Measurements from ENCODE around the gene CHMP1A.
"Not testable (repeated sequence)": the region's sequence is repeated elsewhere in the genome, so short reads cannot be mapped to it uniquely, and the experiment has no call there.

CHMP1A gene

DNA sequence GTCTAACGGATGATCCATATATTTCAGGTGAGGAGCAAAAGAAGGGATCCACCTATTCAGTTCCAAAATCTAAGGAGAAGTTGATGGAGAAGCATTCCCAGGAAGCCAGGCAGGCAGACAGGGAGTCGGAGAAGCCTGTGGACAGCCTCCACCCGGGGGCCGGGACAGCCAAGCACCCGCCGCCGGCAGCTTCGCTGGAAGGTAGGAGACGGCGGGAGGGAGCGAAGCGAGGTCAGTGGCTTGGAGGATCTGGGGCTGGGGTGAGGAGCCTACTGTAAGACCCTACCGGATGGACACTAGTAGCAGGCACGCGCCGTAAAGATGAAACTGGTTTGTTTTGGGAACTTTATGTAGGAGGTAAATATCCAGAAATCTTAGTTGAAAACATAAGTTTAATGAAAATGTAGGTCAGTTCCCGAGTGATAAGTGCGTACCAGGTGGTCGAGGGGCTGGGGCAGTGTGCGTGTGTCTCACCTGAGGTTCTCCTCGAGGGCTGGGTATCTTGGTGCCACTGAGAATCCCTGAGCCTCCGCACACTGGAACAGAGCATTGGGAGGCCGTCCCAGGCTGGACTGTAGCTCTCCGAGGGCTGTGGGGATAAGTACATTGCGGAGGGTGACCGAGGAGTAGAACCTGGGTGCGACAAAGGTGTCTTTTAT, 842 bp upstream of the CHMP1A start:
- no peak for DNase-seq

DNA sequence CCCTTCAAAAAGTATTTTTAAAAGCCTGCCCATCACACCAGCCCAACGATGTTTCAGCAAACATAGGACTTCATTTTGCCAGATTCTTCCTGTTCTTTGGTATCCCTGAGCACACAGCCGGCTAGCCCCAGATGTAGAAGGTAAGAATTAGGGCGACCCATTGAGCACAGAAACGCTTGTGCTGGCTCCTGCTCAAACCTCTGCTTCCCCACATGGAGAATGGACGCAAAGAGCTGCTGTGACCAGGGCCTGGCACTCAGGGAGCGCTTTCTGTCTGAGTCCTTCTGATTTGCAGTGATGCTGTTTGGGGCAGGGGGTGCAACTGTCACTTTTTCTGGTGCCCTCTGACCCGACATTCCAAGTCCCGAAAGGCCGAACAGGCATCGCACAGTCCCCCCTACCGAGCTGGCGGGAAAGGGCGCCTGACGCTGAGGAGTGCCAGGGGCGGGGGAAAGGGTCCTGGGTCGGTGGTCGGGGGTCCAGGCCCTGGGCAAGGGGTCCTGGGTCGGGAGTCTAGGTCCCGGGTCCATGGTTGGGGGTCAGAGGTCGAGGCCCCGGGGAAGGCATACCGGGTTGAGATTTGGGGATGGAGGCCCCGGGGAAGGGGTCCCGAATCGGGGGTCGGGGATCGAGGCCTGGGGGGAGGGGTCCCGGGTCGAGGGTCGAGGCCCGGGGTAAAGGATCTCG, 930 bp downstream of the CHMP1A start:
- no peak for DNase-seq

DNA sequence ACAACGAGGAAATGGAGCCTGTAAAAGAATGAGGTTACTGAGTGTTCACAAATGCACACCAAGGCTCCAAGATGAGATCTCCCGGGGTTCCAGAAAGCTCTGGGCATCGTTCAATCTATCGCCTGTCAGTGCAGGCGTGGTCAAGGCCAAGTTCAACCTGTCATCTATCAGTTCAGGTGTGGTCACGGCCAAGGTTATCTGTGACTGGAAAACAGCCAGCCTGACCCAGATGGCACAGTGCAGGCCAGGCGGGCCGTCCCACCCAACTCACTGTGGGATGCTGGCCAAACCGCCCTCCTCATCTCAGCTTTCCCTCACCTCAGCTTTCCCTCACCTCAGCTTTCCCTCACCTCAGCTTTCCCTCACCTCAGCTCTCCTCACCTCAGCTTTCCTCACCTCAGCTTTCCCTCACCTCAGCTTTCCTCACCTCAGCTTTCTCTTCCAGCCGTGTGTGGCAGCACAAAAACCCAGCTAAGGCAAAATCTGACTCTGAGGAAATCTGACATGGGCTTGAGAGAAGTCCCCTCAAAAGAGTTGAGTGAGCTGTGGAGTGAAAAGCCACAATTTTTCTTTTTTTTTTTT, 2.4 kb downstream of the CHMP1A start:
- no peak for DNase-seq

DNA sequence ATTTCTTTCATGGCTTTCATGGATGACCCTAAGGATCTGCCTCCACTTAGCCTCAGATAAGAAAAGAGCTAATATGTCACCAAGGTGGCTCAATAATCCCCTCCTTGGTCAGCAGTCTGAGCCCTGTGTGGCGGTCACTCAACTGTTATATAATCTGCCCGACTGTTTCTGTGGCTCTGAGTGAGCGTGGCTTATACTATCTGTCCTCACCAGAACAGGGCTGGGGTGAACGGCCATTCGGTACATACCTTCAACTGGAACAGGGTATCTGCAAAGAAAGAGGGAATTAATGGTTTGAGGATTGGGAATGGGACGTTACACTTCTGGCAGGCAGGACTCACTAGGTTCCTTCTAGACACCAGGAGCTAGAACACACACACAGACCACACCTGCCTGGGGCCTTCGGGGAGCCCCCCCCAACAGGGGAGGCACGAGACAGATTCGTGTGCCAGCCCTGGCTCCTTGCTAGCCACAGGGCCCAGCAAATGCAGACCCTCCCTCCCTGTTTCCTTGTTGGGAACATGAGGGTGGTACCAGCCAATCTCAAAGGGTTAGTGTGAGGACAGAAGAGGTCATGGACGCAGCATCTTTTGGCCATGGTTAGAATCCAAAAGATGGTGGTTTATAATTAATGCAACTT, 3.7 kb downstream of the CHMP1A start:
- DNase-seq = no peak

DNA sequence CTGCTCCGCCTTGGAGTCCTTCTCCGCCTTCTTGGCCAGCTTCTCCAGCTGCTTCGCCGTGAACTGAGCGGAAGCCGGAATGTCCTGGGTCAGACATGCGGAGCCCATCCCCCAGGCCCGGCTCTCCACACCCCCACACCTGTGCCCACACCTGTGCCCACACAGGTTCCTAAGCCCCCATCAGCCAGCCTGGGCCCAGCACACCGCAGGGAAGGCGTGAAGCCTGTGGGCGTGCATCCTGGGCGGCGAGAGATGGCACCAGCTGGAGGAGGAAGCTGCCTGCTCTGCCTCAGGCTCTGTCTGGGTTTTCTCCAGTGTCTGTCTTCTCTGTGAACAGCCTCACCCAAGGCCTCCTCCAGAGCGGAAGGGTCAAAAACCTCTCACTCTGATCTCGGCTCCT, 5.9 kb downstream of the CHMP1A start:
- DNase-seq = no peak

DNA sequence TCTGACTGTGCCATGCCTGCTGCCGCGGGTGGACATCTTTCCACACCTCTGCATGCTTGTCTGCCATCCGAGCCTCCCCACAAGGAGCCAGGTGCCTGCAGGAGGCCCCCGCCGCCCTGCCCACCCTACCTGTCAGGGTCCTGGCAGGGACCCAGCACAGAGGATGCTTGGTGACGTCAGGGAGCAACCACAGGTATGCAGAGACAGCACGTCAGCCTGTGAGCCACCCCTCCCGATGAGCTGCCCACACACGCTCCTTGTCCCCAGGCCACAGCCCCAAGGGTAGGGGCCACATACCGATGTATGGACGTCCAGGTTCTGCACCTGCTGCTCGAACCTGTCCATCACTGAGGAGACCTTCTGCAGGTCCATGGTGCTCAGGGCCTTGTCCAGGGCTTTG, 10.6 kb downstream of the CHMP1A start:
- no peak for DNase-seq

DNA sequence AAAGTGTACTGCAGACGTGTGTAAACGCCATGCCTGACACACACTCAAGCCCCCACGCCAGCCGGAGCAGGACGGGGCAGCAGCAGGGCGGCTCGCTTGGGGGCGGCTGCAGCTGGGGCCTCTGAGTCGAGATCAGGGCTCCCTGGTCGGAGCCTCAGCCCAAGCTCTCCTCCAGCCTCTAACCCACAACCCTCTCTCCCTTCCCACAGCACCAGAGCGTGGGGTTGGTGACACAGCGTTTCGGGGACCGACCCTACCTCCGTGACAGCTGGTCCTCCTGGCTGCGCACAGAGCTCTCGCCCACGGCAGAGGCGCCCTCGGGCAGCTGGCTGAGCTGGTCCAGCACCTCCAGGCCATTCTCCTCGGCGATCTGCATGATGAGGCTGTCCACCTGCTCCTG, 11.2 kb downstream of the CHMP1A start:
- DNase-seq = no peak

DNA sequence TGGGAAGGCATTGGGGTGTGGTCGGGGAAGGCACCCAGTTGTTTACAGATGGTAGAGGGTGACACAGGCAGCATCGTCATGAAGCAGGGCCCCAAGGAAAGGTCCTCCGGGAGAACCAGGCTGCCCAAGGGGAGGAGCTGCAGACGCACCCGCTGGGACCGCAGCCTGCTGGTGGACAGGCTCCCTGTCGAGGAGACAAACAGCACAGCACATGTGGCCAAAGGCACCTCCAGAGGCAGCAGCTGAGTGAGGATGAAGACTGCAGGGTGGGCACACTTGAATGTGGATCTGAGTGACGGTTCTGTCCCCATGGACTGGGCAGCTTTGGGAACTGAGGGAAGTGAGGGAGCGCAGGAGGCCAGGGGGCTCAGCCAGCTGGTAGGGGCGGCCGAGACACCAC, 12.4 kb downstream of the CHMP1A start:
- DNase-seq = no peak

DNA sequence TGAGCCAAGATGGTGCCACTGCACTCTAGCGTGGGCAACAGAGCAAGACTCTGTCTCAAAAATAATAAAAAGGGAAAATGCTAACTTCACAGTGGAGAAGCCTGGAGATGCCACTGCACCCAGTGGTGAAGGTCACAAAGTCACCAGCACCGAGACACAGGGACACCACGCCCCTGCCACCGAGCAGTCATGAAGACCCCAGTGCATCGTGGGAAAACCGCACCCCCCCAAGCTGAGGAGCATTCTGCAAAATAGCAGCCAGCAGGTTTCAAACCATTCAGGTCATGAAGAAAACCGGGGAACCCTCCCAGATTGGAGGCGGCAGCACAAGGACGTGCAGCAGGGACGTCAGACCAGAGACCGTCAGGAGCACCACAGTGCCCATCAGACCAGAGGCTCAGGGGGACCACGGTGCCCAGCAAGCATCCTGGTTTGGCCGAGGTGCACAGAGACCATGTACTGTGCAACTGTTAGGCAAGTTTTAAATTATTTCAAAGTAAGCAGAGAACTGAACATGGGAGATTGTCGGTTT, 13.7 kb downstream of the CHMP1A start:
- DNase-seq = no peak

DNA sequence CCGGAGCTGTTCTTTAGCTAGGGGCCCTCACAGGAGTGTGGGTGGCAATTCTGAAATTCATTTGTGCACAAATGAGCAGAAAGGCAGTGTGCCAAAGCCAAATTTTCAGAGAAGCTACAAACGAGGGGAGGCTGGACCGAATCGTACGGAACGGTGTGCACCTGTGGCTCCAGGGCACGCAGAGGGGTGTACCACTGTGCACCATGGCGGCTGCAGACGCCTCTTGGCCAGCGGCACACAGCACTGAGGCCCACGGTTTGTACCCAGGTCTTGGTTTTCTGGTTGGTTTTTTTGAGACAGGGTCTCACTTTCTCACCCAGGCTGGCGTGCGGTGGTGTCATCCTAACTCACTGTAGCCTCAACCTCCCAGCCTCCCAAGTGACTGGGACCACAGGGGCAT, 14.9 kb downstream of the CHMP1A start:
- DNase-seq = no peak

DNA sequence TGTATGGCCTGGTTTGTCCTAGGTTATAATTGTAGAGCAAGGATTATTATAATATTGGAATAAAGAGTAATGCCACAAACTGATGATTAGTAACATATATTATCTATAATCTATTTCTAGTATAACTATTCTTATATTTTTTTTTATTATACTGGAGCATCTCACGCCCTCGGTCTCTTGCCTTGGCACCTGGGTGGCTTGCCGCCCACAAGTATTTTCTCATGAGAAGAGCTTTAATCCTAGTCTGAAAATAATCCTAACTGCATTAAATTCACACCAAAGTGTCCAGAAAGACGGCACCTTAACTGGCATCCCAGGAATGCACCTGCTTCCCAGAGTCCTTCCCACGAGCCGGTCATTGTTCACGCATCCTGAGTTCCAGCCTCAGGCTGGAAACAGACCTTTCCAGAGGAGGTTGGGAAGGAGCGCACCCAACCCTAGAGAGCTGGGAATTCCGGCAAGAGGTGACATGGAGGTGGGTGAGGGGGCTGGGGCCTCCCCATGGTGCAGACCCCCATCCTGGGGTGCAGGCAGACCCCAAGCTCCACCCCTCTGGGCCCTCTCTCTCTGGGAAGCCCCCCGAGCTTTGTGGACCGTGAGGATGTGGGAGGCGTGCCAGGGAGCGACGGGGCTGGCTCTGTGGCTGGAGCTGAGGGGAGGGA, 15.9 kb downstream of the CHMP1A start:
- DNase-seq = no peak

DNA sequence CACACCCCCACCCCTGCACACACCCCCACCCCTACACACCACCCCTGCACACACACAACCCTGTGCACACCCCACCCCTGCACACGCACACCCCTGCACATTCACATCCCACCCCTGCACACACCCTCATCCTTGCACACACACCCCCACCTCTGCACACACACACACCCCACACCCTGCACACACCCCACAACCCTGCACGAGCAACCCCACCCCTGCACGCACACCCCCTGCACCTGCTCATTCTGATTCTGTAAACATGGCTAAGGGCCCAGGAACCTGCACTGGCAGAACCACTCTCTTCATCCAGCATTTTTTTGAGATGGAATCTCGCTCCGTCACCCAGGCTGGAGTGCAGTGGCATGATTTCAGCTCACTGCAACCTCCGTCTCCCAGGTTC, 18.1 kb downstream of the CHMP1A start:
- no peak for DNase-seq

DNA sequence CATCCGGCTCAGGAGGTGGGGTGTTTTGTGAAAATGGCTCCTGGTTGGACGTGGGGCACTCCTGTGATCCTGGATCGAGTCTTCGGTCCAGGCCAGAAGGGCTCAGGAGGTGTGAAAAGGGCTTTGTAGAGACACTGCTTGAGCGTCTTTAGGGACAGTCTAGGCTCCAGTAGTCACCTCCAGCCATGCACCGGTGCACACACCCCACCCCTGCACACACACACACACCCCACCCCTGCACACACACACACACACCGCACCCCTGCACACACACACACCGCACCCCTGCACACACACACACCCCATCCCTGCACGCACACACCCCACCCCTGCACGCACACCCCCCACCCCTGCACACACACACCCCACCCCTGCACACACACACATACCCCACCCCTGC, 19.1 kb downstream of the CHMP1A start:
- no peak for DNase-seq

DNA sequence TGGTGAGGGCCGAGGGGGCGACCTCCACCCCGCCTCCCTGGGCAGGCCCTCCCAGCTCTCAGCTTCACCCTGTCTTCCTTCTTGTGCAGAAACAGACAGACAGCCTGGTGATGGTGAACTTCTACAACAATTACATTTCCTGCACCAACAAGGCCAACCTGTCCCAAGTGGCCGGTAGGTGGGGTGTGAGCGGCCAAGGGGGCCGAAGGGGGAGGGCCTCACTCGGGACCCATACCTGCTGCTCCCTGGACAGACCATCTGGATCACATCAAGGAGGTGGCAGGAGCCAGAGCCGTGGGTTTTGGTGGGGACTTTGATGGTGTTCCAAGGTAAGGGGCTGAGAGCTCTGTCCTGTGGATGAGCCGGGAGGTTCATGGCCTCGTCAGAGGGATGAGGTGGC, 20.1 kb downstream of the CHMP1A start:
- no peak for DNase-seq

DNA sequence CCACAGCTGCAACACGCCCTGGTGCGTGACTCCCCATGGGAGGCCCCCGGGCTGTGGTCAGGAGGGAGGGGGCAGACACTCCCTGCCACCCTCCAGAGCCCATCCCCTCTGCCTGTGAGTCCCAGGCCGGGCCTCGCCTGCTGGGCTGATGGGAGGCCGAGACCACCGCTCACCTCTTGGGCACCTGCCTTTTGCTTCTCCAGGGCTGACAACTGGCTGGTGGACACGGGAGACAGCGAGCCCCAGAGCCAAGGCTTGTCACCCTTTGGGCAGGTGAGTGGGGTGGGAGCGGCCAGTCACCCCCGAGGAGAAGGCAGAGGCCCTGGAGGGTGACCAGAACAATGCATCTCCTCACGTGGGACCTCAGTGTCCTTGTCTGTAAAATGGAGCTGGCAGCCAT, 20.8 kb downstream of the CHMP1A start:
- no peak for DNase-seq

DNA sequence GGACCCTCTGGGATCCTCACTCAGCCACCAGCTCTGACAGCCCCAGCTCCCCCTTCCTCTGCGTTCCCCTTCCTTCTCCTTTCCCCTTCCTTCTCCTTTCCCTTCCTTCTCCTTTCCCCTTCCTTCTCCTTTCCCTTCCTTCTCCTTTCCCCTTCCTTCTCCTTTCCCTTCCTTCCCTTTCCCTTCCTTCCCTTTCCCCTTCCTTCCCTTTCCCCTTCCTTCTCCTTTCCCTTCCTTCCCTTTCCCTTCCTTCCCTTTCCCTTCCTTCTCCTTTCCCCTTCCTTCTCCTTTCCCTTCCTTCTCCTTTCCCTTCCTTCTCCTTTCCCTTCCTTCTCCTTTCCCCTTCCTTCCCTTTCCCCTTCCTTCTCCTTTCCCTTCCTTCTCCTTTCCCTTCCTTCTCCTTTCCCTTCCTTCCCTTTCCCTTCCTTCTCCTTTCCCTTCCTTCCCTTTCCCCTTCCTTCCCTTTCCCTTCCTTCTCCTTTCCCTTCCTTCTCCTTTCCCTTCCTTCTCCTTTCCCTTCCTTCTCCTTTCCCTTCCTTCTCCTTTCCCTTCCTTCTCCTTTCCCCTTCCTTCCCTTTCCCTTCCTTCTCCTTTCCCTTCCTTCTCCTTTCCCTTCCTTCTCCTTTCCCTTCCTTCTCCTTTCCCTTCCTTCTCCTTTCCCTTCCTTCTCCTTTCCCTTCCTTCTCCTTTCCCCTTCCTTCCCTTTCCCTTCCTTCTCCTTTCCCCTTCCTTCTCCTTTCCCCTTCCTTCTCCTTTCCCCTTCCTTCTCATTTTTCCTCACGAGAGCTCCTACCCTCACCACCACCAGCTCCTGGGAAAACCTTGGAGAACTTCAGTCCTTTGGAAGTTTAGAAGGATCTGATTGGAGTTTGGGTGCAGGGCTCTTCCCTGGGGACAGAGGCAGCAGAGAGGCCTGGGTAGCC, 22.8 kb downstream of the CHMP1A start:
- not testable (repeated sequence) for DNase-seq

DNA sequence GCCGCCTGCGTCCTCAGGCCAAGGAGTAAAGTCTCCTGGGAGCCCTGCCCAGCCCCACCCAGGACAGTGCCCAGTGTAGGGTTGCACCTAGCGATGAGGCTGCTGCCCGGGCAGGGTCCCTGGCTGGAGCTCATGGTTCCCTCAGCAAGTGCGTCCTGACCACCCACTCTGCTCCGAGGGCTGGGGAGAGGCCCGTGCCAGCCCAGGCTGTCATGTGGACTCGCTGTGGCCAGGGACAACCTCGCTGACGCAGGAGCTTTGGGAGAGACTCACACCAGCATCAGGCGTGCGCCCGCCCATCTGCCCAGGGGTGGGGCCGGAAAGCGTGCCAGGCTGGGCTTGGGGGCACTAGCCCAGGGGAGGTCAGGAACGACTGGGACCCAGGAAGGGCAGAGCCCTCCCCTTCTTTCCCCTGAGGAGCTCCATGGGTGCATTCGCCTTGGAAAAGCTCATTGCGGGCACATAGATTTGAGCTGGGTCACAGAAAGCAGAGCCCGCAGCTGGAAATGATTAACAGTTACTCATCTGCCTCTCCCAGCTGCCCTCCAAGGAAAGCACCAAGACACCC, 24.4 kb downstream of the CHMP1A start:
- DNase-seq = peak; percentile 77

DNA sequence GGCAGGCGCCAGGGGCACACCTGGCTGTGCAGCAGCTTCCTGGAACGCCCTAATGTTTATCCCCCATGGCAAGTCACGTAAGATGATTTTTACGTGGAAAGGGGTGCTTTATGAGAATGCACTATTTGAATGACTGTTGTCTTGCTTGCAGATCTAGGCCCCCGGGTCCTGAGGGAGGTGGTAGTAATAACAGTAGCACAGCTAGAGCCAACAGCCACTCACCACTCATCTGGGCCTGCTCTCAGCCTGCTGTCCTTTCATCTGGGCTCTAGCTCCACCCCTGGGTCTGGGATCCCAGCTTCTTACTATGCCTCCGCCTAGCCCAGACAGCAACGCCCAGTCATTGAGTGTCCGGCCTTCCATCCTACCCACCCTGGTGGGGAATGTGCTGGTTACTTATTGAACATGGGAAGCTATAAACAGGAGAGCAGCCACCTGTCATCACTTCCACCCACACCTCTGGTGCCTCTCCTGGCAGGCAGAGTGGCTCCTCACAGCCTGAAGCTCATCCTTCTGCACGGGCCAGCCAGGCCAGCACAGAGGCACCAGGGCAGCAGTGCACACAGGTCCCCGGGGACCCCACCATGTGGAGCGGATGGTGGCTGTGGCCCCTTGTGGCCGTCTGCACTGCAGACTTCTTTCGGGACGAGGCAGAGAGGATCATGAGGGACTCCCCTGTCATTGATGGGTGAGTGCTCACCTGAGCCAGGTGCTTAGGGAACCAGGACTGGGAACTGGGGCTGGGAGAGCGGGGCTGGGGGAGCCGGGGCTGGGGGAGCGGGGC, 27.5 kb downstream of the CHMP1A start:
- DNase-seq = no peak

DNA sequence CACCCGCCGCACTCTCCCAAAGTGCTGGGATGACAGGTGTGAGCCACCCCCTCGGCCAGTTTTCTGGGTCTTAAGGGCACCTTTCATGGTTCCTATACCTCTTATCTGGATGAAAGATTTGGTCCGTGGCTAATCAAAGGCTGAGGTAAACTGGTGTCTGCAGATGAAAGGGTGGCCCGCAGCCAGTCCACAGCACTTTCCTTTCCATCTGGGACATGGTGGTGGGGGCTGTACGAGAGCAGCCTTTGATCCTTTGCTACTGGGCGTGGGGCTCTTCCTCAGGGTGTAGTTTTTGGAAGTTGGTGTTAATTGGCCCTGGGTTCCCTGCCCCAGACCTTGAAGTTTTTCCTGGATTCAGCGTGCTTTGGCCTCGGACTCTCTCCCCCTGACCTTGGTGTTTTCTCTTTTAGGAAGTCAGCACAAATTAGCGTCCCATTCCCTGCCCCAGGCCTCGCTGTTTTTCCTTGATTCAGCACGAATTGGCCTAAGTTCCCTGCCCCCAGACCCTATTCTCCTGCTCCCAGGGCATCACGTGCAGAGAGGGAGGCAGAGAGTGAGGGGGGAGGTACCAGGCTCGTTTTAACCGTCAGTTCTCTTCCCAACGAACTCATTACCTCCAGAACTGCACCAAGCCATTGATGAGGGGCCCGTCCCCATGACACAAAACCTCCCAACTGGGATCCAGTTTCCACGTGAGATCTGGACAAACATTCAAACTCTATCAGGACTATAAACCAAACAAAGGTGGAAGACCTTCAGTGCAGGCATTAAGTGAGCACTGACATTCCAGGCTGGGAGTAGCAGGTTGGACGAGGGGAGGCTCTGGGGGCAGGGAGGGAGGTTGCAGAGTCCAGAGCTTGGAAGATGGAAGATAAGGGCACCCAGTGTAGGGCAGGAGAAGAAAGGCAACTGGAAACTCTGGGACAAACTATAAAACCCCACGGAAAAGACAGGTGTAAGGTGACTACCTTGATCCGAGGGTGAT, 32.4 kb downstream of the CHMP1A start:
- DNase-seq = no peak
